Measurements from ENCODE around the gene VSX2.

Gene VSX2

GRCh38 chr14:74302634-74303569 is 63.7 kb downstream of the VSX2 start, which contains the start of gene ABCD4:
Gene ABCD4, minus strand, starts transcription at chr14:74302934. Its CDS starts 22 bp downstream, at chr14:74302912.
- peak; percentile 98 for DNase-seq

GRCh38 chr14:74308695-74309094 is 69.4 kb downstream of the VSX2 start:
- no peak for DNase-seq

GRCh38 chr14:74309125-74310022 is 70.1 kb downstream of the VSX2 start:
- DNase-seq: no peak

- DNase-seq: no peak
Observed at GRCh38 chr14:74312161-74312560, 72.9 kb downstream of the VSX2 start.
